ENCODE data around the gene SNAPC1. TPM values are rescaled to one million over a fixed set of nuclear protein-coding genes. Genes with fewer than 3 reads are reported as not detected.
A peak's percentile ranks its signal among the peaks of the same experiment; 100 is the strongest.

The SNAPC1 gene
- total RNA-seq, 1 experiment from 2014 or later: 6.8 TPM

GRCh38 chr14:61719344-61720293, 42.6 kb upstream of the SNAPC1 start:
- H2AK5ac ChIP-seq (ENCODE audit: insufficient read length, low read length): no peak overlapping the region
- H3K79me1 ChIP-seq (ENCODE audit: insufficient read depth, low read depth, low read length, poor library complexity, severe bottlenecking): peaks cover 6% of the 10 kb centered on the region
- H3K4me2 ChIP-seq (ENCODE audit: insufficient read depth, insufficient read length, low read length): no peak overlapping the region
- no peak overlapping the region for H4K5ac ChIP-seq (ENCODE audit: insufficient read length, low read depth, low read length)
- no peak overlapping the region for H2BK5ac ChIP-seq (ENCODE audit: insufficient read length, low read length)
- no peak overlapping the region for H2BK120ac ChIP-seq (ENCODE audit: low read depth, low read length, poor library complexity, severe bottlenecking)
- no peak overlapping the region for H3K4ac ChIP-seq (ENCODE audit: low read depth, low read length)
- no peak overlapping the region for H3K9ac ChIP-seq (ENCODE audit: extremely low read depth, insufficient read length, low read length)
- DNase-seq: no peak
- H4K8ac ChIP-seq (replicated peaks; ENCODE audit: insufficient read length, low read depth, low read length): no peak overlapping the region
- peaks cover 13 to 38% (median 35%) of the 10 kb centered on the region in 3 experiments; a peak in 5 of 7 replicates for H3K36me3 Mint-ChIP-seq (ENCODE audit: insufficient read depth in 1 of 3, low read depth in 3 of 3)
- no peak overlapping the region for H3K14ac ChIP-seq (ENCODE audit: insufficient read depth, low read length)
- H2BK15ac ChIP-seq (ENCODE audit: low read depth, low read length): no peak overlapping the region
- no peak overlapping the region for H3K56ac ChIP-seq (ENCODE audit: insufficient read length, low read depth, low read length)
- H4K20me1 ChIP-seq (ENCODE audit: control insufficient read depth, insufficient read depth, insufficient read length): no peaks in the 10 kb centered on the region
- H2BK12ac ChIP-seq (ENCODE audit: insufficient read length, low read depth, low read length): no peak overlapping the region
- H3K4me1 ChIP-seq (ENCODE audit: insufficient read depth, low read length): no peaks in the 10 kb centered on the region; the same call in 1 of the 2 replicates
- H3K9me3 Mint-ChIP-seq: no peaks in the 10 kb centered on the region
- H4K91ac ChIP-seq (ENCODE audit: insufficient read length, low read depth, low read length): no peak overlapping the region
- no peak overlapping the region for H3T11ph ChIP-seq (ENCODE audit: low read length)
- H2AFZ ChIP-seq (ENCODE audit: low read length): no peak overlapping the region
- peaks cover 45% of the 10 kb centered on the region; the same call in 1 of the 2 replicates for H3K79me2 ChIP-seq (ENCODE audit: insufficient read depth, low read length)
- H3K18ac ChIP-seq (ENCODE audit: insufficient read length, low read depth, low read length): no peak overlapping the region
- no peaks in the 10 kb centered on the region for H3K9me3 ChIP-seq (ENCODE audit: control insufficient read depth, low read depth, low read length)
- H3K23ac ChIP-seq (ENCODE audit: insufficient read length, low read depth, low read length): no peak overlapping the region
- H3K4me3 Mint-ChIP-seq: no peak overlapping the region
- H3K27me3 Mint-ChIP-seq (ENCODE audit: low read depth): no peaks in the 10 kb centered on the region
- no peaks in the 10 kb centered on the region for H3K23me2 ChIP-seq (ENCODE audit: insufficient read length, low read depth, low read length, poor library complexity, severe bottlenecking)
- H3K27ac ChIP-seq (ENCODE audit: insufficient read length, low read depth, low read length): no peak overlapping the region
- no peak overlapping the region for H2BK20ac ChIP-seq (ENCODE audit: low read depth, low read length, poor library complexity, severe bottlenecking)
- TF ChIP-seq CTCF (conservative IDR thresholded peaks at IDR 0.05): no peak
- peaks cover 45 to 48% of the 10 kb centered on the region in 2 experiments for H3K4me1 Mint-ChIP-seq
- no peaks in the 10 kb centered on the region for H3K27me3 ChIP-seq (ENCODE audit: insufficient read depth, low read length)
- H3K27ac Mint-ChIP-seq: peak overlapping the region in 2 of 3 experiments; percentile 21 to 65; a peak in 2 of 7 replicates
- WGBS (ENCODE audit: extremely low coverage, insufficient read length, low lambda C conversion rate): no CpG with 5 or more reads among the region's 5 CpGs

Measured in H9 (cell line).